CD4-positive, CD25-positive, alpha-beta regulatory T cell (primary cell): Measurements from ENCODE around the gene GPBP1L1. TPM values are rescaled to one million over a fixed set of nuclear protein-coding genes. Genes with fewer than 3 reads are reported as not detected.
A peak's percentile ranks its signal among the peaks of the same experiment; 100 is the strongest.

ENCODE experiments used
- ATAC-seq, 2 donors: fragments of 150-1000 bp; cut with Tn5 transposase; one replicate each; pipeline ENCODE4 v1.10.0; 2021; ENCODE audit warnings: low read depth in 2 of 2, moderate number of reproducible peaks in 2 of 2, moderate library complexity in 1 of 2
- DNase-seq, 3 donors: peaks; one replicate each; pipeline versions ENCODE4 v3.0.0 to v3.0.0-alpha.2; 2012 to 2022; ENCODE audit warnings: mixed read lengths in 1 of 3
- H3K27ac ChIP-seq: one replicate; pipeline ENCODE4 v1.7.0; 2013; ENCODE audit warnings: mild to moderate bottlenecking, low read length; ENCODE audit not compliant: insufficient read depth, poor library complexity, severe bottlenecking
- H3K27me3 ChIP-seq: one replicate; pipeline ENCODE4 v1.7.0; 2013; ENCODE audit warnings: low read length; ENCODE audit not compliant: control insufficient read depth, insufficient read depth
- H3K36me3 ChIP-seq: one replicate; pipeline ENCODE4 v1.7.0; 2013; ENCODE audit warnings: mild to moderate bottlenecking, low read length, moderate library complexity; ENCODE audit not compliant: control insufficient read depth, insufficient read depth
- H3K4me1 ChIP-seq: 2 replicates; pipeline ENCODE4 v1.7.0; 2013; ENCODE audit warnings: mild to moderate bottlenecking, low read length; ENCODE audit not compliant: insufficient read depth, control insufficient read depth, poor library complexity, severe bottlenecking
- H3K4me3 ChIP-seq: one replicate; pipeline ENCODE4 v1.7.0; 2013; ENCODE audit warnings: low read depth, mild to moderate bottlenecking, low read length, moderate library complexity
- H3K9me3 ChIP-seq, 2 experiments: 1 replicate in 1 of 2; 2 replicates in 1 of 2; pipeline ENCODE4 v1.7.0; 2013; ENCODE audit warnings: low read length in 2 of 2, mild to moderate bottlenecking in 1 of 2, moderate library complexity in 1 of 2; ENCODE audit not compliant: control insufficient read depth in 2 of 2
- H3K27ac Mint-ChIP-seq, 3 donors: one replicate each; pipeline ENCODE4 v1.8.0; 2020 to 2022; ENCODE audit warnings: mild to moderate bottlenecking in 3 of 3, mixed read lengths in 3 of 3, moderate library complexity in 2 of 3
- H3K27me3 Mint-ChIP-seq: one replicate; pipeline ENCODE4 v1.8.0; 2022; ENCODE audit warnings: mild to moderate bottlenecking, mixed read lengths
- H3K36me3 Mint-ChIP-seq: one replicate; pipeline ENCODE4 v1.8.0; 2020; ENCODE audit warnings: mixed read lengths
- H3K4me1 Mint-ChIP-seq, 4 donors: one replicate each; pipeline ENCODE4 v1.8.0; 2020 to 2022; ENCODE audit warnings: mixed read lengths in 4 of 4, mild to moderate bottlenecking in 1 of 4
- H3K4me3 Mint-ChIP-seq, 4 donors: one replicate each; pipeline ENCODE4 v1.8.0; 2020 to 2022; ENCODE audit warnings: mild to moderate bottlenecking in 4 of 4, mixed read lengths in 4 of 4, moderate library complexity in 3 of 4
- H3K9me3 Mint-ChIP-seq, 7 donors: one replicate each; pipeline ENCODE4 v1.8.0; 2020 to 2022; ENCODE audit warnings: mixed read lengths in 7 of 7, mild to moderate bottlenecking in 3 of 7, moderate library complexity in 2 of 7
- polyA plus RNA-seq, 4 donors: library from polyadenylated mRNA; unstranded; fragments of 300-500 nt; fragmentation: Illumina TruSeq; gene quantifications; one replicate each; pipeline ENCODE4 v1.2.3, GENCODE V29; 2021
- total RNA-seq: library from RNA; stranded (reverse); gene quantifications from one replicate; pipeline ENCODE4 v1.2.3, GENCODE V29; 2022

Gene GPBP1L1
- total and polyA plus RNA-seq, 5 donors from 2014 or later = 96.2 to 177 (median 100) TPM

DNA sequence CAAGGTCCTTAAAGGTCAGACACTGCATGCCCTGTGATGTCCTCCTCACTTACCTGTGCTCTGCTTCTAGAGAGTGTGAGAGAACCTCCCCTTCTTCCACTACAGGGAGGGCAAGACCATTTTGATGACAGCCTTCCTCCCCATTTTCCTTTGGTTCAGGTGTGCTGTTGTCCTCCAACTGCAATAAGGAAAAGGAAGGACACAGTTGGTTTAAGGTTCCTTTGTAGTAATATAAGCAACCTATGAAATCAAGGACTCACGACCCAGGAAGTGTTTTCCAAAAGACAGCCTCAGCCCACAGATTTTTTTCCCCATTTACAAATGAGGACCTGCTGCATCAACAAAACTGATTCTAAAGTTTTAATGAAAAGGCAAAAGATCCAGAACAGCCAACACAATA is 55.9 kb downstream of the GPBP1L1 start:
- H3K4me1 Mint-ChIP-seq = no peaks in the 10 kb centered on the region
- no peak for ATAC-seq

DNA sequence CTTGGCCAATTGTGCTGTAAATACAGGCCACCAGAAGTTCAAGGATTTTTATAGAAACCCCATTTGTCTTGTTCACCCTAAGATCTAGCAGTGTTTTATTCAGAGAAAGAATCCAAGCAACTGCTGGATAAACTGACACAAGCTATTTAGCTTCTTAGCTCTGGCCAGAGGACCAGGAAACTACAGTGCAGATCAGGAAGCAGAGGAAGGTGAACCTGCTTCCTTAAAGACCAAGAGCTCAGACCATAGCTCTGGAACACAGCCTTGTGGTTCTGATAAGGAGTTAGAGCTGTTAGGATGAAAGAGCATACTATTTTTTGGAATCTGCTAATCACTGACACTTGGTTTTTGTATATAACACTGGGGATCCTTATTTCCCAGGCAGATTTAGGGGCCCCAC is 57.3 kb downstream of the GPBP1L1 start:
- no peak for DNase-seq

More for the DNA sequence above, 55.9 kb downstream of the GPBP1L1 start:
- Histone ChIP-seq H3K4me3 (no peak overlapping the region), H3K27ac (no peak overlapping the region), H3K9me3 (no peaks in the 10 kb centered on the region), H3K4me1 (no peaks in the 10 kb centered on the region), H3K36me3 (peaks cover 91% of the 10 kb centered on the region), H3K27me3 (no peaks in the 10 kb centered on the region)
- no peak overlapping the region for H3K4me3 Mint-ChIP-seq
- H3K9me3 Mint-ChIP-seq = no peaks in the 10 kb centered on the region
- H3K36me3 Mint-ChIP-seq = peaks cover 36% of the 10 kb centered on the region
- peak overlapping the region; percentile 33 to 62 (median 44) for H3K27ac Mint-ChIP-seq
- DNase-seq = no peak
- H3K27me3 Mint-ChIP-seq = no peaks in the 10 kb centered on the region

DNA sequence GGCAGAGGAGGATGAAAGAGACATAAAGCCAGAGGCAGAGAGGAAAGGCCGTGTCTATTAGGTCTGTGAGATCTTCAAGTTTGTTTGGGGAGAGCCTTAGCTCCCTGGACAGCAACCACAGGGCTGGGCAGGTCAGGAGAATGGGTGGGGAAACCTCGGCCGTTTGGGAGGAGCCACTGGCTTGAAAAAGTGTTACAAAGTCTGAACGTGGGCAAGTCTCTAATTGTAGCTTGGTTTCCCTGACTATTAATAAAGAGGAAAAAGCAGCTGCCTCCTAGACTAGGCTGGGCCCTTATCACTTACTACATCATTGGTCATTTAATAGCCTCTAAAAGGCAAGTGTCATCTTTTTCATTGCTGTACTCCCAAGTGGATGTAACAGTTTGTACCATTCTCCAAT is 62.4 kb downstream of the GPBP1L1 start, which contains the start of gene CCDC17:
TSS of gene CCDC17 (minus strand) at position 83 of the 400 bp plus-strand sequence. CDS start 145 bp downstream, outside the sequence.
- no peaks in the 10 kb centered on the region for H3K9me3 Mint-ChIP-seq
- H3K4me1 Mint-ChIP-seq = peaks cover 0 to 5% (median 0%) of the 10 kb centered on the region in 4 donors
- H3K27ac Mint-ChIP-seq = peak within 1 kb of the TSS in 1 of 3 donors; percentile 71

More for the DNA sequence above, 57.3 kb downstream of the GPBP1L1 start:
- ATAC-seq = no peak
- Histone ChIP-seq H3K27ac (no peak overlapping the region), H3K4me1 (no peaks in the 10 kb centered on the region), H3K36me3 (peaks cover 81% of the 10 kb centered on the region), H3K4me3 (no peak overlapping the region), H3K27me3 (no peaks in the 10 kb centered on the region), H3K9me3 (no peaks in the 10 kb centered on the region)
- Mint-ChIP-seq H3K36me3 (peaks cover 42% of the 10 kb centered on the region), H3K4me1 (peaks cover 0 to under 1% (median 0%) of the 10 kb centered on the region in 4 donors), H3K27me3 (no peaks in the 10 kb centered on the region), H3K4me3 (no peak overlapping the region), H3K9me3 (no peaks in the 10 kb centered on the region), H3K27ac (no peak overlapping the region)

DNA sequence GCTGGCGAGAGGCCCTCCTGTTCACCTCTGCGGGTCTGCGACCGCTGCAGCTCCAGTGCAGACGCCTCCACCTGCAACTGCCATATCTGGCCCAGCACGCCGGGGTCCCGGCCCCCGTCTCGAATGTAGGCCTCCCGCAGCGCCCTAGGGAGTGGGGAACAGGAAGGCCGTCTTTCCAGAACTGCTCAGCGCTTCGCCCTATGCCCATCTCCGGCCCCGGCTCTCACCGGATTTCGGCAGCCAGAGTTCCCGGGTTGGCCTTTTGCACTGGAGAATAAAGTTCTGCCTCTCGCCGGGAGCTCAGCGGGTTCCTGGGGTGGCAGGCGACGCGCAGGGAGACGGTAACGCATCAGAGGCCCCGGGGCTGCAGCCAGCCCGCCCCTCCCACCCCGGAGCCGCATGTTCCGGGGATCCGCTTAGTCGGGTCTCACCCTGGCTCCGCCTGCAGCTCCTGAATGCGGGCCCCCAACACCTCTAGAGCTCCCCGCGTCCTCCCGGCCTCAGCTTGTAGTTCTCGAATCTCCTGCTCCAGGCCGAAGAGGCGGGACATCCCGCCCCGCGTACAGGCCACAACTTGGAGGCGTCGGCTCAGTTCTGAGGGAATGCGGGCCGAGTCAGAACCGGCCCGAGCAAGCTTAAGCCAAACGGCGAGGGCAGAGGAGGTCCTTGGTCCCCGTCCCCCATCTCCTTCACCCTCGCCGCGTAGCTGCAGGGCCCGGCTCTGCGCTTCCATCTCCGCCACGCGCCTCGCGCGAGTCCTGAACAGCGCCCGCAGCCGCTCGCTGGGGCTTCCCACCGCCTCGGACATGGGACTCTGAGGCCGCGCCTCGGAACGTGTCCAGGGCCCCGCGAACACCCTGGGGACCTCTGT is 63.6 kb downstream of the GPBP1L1 start:
- no peaks in the 10 kb centered on the region for H3K27me3 ChIP-seq
- Mint-ChIP-seq H3K27me3 (no peaks in the 10 kb centered on the region), H3K4me3 (no peak overlapping the region), H3K9me3 (no peaks in the 10 kb centered on the region), H3K36me3 (peaks cover 22% of the 10 kb centered on the region), H3K4me1 (peaks cover 0 to 5% (median 0%) of the 10 kb centered on the region in 4 donors), H3K27ac (peak overlapping the region in 1 of 3 donors; percentile 71)
- H3K27ac ChIP-seq = no peak overlapping the region
- no peak overlapping the region for H3K4me3 ChIP-seq
- ATAC-seq (no peak), DNase-seq (no peak)
- H3K9me3 ChIP-seq = no peaks in the 10 kb centered on the region
- peaks cover 43% of the 10 kb centered on the region for H3K36me3 ChIP-seq
- H3K4me1 ChIP-seq = no peaks in the 10 kb centered on the region

More for the DNA sequence above, 62.4 kb downstream of the GPBP1L1 start, which contains the start of gene CCDC17:
- Histone ChIP-seq H3K36me3 (peaks cover 44% of the 10 kb centered on the region), H3K27ac (no peak within 1 kb of the TSS), H3K4me1 (no peaks in the 10 kb centered on the region), H3K4me3 (no peak within 1 kb of the TSS), H3K27me3 (no peaks in the 10 kb centered on the region), H3K9me3 (no peaks in the 10 kb centered on the region)
- H3K27me3 Mint-ChIP-seq = no peaks in the 10 kb centered on the region
- H3K36me3 Mint-ChIP-seq = peaks cover 28% of the 10 kb centered on the region
- ATAC-seq = no peak
- peak within 1 kb of the TSS in 1 of 4 donors; percentile 21 for H3K4me3 Mint-ChIP-seq
- DNase-seq = no peak

GRCh38 chr1:45621895-45622523 is 64.3 kb downstream of the GPBP1L1 start:
- Mint-ChIP-seq H3K9me3 (no peaks in the 10 kb centered on the region), H3K4me1 (peaks cover 0 to 5% (median 0%) of the 10 kb centered on the region in 4 donors), H3K36me3 (peaks cover 24% of the 10 kb centered on the region), H3K4me3 (no peak overlapping the region), H3K27ac (peak overlapping the region in 1 of 3 donors; percentile 52), H3K27me3 (no peaks in the 10 kb centered on the region)
- Histone ChIP-seq H3K4me3 (no peak overlapping the region), H3K27ac (no peak overlapping the region), H3K27me3 (no peaks in the 10 kb centered on the region), H3K4me1 (no peaks in the 10 kb centered on the region), H3K36me3 (peaks cover 44% of the 10 kb centered on the region), H3K9me3 (no peaks in the 10 kb centered on the region)
- ATAC-seq (no peak), DNase-seq (no peak)

DNA sequence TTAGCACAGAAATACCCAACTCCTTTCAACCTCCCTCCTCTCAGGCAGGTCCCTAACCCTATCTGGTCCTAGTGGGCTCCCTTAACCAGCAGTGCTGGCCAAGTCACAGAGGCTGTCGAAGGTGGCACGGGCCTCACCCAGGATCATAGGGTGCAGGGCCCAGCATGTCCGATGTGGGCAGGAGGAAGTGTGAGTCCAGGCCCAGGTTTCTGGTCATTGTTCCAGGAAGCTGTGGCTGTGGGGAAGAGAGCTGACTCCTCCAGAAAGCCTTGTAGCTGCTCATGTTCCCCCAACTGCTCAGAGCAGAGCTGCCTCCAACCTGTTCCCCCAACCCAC is 64.9 kb downstream of the GPBP1L1 start:
- no peak overlapping the region for H3K27ac ChIP-seq

DNA sequence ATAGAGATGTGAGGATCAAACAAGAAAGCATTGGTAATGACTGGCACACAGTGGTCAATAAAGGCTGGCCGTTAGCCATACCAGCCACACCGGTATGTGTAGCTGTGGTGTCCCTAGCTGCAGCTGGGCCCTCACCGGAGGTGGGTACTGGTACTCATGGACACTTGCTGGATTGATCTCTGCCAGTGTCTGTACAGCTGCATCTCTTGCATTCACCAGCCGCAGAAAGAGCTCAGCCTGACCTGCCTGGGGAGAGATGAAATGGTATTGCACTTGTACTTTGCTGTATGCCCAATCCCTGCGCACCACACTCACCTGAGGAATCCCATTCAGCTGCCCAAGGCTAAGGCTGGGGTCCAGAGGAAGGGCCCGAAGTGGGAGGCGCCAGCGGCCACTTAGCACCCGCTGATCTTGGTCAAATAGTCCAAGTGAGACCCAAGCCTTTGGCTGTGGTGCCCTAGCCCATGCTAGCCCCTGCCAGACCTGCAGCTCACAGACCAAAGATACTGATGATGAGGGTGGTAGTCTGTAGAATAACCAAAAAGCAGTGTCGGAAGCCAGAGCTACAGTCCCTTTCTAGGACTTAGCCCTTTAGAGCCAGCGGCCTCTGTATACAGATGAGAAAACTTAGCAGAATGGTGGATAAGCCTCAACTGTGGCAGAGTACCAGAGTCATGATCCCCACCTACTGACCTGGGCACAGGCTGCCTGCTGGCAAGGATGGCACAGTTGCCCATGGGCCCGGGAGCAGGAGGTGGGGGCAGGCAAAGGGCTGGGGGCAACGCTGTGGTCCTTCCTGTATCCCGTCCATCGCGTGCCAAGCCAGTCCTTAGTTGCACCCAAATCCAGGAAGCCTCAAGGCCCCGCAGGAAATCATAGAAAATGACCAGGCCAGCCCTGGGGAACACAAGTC is 65.5 kb downstream of the GPBP1L1 start:
- ATAC-seq (no peak), DNase-seq (no peak)
- Histone ChIP-seq H3K4me3 (no peak overlapping the region), H3K27ac (no peak overlapping the region), H3K9me3 (no peaks in the 10 kb centered on the region), H3K4me1 (no peaks in the 10 kb centered on the region), H3K27me3 (no peaks in the 10 kb centered on the region), H3K36me3 (peaks cover 49% of the 10 kb centered on the region)
- Mint-ChIP-seq H3K27ac (peak overlapping the region in 2 of 3 donors; percentile 65 to 90), H3K4me1 (peaks cover 0 to 5% (median 0%) of the 10 kb centered on the region in 4 donors), H3K9me3 (no peaks in the 10 kb centered on the region), H3K4me3 (no peak overlapping the region), H3K36me3 (peaks cover 30% of the 10 kb centered on the region), H3K27me3 (no peaks in the 10 kb centered on the region)

More for the DNA sequence above, 64.9 kb downstream of the GPBP1L1 start:
- Mint-ChIP-seq H3K4me3 (no peak overlapping the region), H3K27me3 (no peaks in the 10 kb centered on the region), H3K36me3 (peaks cover 24% of the 10 kb centered on the region), H3K4me1 (peaks cover 0 to 5% (median 0%) of the 10 kb centered on the region in 4 donors), H3K9me3 (no peaks in the 10 kb centered on the region), H3K27ac (no peak overlapping the region)
- Histone ChIP-seq H3K27me3 (no peaks in the 10 kb centered on the region), H3K9me3 (no peaks in the 10 kb centered on the region), H3K4me3 (no peak overlapping the region), H3K4me1 (no peaks in the 10 kb centered on the region), H3K36me3 (peaks cover 46% of the 10 kb centered on the region)
- ATAC-seq (no peak), DNase-seq (no peak)
